K562 treated with DMSO at 1 percent for 12 hours (cell line): Measurements from ENCODE around the gene GLYATL1B. TPM values are rescaled to one million over a fixed set of nuclear protein-coding genes. Genes with fewer than 3 reads are reported as not detected.

Experiments
- total RNA-seq: library from RNA; unstranded; fragments of 300-600 nt; gene quantifications from 2 replicates; pipeline ENCODE4 v1.2.3, GENCODE V29; 2022; ENCODE audit not compliant: insufficient read depth

Gene GLYATL1B
- total RNA-seq = not detected in 2 replicates

GRCh38 chr11:59086007-59086406, at the start of gene GLYATL1B:
TSS of gene GLYATL1B (plus strand) at chr11:59086307. CDS start at chr11:59086307, 0 bp downstream.

GRCh38 chr11:59106363-59107336, 20.5 kb downstream of the GLYATL1B start, which contains the start of gene FAM111B:
TSS of gene FAM111B (plus strand) at chr11:59107237. CDS start at chr11:59109626, 2,389 bp downstream.

GRCh38 chr11:59142530-59143507, 56.7 kb downstream of the GLYATL1B start, which contains the start of gene FAM111A:
TSS of gene FAM111A (plus strand) at chr11:59142856. CDS start at chr11:59148873, 6,017 bp downstream.

Other genes starting within 250 kb of the GLYATL1B start
- gene GLYATL2, start 241.6 kb upstream of the GLYATL1B start, total RNA-seq = not detected in 2 replicates
- not detected in 2 replicates for gene GLYATL1, start 146.8 kb upstream of the GLYATL1B start, total RNA-seq
- gene FAM111B, start 20.9 kb downstream of the GLYATL1B start, total RNA-seq = 0.23 TPM in 1 of 2 replicates, not detected in the other
- gene FAM111A, start 56.5 kb downstream of the GLYATL1B start, total RNA-seq = 13.6 and 53.9 TPM in 2 replicates
- gene DTX4, start 85.8 kb downstream of the GLYATL1B start, total RNA-seq = 0.44 TPM in 1 of 2 replicates, not detected in the other
- gene MPEG1, start 126.6 kb downstream of the GLYATL1B start, total RNA-seq = not detected in 2 replicates